GM19397 (cell line): ENCODE measurements around the gene CNTFR.

Experiments used
- ATAC-seq: cut with Tn5 transposase; IDR thresholded peaks from one replicate; pipeline ENCODE4 v1.9.1; 2021; ENCODE audit warnings: mild to moderate bottlenecking, moderate library complexity; ENCODE audit not compliant: unreplicated experiment

CNTFR gene

DNA sequence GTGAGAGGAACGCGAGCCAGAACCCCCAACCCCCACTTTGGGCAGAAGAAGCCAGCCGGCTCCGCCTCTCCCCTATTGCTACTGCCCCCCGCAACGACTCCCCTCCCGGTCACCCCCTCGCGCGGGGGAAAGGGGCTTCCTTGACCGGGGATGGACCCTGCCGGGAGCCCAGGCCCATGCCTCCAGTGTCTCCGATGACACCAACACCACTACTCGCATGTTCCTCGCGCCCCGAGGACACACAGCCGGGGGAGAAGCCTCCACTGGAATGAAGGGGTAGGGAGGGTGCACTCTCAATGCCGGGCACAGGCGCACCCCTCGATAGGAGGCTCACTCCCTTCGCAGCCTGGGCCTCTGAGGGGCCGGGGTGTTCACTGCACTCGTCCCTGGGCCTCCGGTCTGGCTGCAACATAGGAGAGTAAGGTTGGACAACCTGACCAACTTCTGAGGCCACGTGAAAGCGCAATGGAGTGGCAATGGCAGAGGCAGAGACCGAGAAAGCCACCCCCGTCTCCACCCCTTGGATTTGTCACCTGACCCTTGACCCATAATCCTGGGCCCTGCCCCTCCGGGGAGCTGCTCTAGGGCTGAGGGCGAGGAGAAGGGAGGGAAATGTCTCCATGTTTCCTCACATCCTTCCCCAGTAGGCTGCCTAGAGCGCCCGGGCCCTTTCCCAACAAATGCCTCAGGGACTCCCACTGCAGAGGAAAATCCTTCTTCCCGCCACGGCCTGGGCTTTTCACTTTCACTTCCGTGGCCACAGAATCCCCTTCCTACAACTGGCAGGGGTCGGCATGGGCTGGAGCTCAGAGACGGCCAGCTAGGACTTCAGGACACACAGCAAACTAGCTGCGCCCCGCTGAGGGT, 1.1 kb upstream of the CNTFR start:
- ATAC-seq = no peak

DNA sequence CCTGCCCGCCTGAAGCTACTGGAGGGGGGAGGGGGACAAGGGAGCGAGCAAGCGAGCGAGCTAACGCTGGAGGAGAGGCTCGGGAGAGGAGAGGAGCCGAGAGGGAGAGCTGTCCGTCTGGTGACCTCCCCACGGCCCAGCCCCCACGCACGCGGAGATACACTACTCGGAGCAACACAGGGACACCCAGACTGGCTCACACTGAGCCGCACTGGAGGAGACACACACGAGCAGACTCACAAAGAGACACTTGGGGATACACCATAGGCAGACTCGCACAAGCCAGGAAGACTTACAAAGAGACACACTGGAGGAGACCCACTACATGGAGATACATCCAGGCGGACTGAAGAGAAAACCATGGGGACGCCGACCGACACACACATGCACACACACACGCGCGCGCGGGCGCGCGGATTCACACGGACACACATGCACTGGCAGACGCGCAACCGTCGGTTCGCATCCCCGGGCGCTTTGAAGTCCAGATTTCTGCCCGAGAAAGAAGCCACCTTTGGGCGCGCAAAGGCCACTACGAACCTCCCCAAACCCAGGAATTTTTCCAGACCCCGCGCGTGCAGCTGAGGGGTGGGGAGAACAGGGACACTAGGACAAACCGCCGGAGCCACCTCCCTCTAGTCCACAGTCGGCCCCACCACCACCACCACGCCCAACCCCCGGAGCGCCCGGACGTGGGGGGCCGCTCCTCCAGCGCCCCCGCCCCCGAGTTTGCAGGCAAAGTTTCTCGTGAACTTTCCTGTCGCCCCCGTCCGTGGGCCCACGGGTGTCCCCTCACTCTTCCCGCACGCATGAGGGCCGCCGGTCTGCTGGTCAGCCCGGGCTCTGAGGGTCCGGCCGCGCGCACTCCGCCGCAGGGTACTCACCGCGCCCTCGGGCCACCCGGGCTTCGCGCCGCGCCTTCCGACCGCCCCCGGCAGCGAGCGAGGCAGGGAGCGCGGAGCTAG, 571 bp downstream of the CNTFR start:
- no peak for ATAC-seq

DNA sequence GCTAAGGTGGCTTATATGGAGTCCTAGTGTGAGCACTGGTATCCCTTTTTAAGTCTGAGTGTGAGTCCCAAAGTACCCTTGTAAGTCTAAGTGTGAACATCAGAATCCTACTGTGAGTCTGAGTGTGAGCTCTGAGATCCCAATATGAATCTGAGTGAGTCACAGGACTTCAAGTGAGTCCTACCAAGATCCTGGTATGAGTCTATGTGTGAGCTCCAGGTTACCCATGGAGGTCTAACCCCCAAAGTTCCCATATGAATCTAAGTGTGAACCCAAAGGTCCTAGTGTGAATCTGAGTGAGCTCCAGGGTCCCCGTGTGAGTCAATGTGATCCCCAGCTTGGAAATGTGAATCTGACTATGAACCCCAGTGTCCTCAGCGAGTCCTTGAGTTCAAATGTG, 2.3 kb downstream of the CNTFR start:
- no peak for ATAC-seq

DNA sequence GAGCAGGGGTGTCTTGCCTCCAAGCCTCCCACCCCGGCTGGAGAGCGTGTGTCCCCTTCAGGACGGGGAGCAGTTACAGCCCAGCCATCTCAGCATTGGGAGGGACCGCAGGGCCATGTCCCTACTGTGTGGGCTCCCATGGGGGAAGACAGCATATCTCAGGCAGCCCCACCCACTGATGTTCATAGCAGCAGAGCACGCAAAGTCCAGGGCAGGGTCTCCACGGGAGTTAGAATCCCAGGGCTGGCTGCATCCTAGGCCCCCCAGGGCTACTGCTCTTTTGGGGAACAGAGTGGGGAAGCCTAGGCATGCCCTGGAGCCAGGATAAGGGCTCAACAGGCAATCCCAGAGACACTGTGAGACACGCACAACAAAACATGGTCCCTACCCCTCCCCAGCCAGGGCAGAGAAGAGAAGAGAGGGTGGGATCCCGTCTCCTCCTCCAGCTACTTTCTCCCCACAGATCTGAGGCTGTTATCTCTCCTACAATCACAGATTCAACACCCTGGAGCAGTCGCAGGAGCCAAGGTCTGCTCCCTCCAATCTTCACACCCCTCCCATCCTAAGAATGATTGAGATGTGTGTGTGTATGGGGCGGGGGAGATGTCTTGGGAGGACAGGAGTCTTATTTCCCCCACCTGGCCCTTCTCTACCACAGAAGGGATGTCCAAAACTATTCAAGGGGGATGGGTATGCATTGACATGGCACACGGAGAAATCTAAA, 3.4 kb downstream of the CNTFR start:
- no peak for ATAC-seq

DNA sequence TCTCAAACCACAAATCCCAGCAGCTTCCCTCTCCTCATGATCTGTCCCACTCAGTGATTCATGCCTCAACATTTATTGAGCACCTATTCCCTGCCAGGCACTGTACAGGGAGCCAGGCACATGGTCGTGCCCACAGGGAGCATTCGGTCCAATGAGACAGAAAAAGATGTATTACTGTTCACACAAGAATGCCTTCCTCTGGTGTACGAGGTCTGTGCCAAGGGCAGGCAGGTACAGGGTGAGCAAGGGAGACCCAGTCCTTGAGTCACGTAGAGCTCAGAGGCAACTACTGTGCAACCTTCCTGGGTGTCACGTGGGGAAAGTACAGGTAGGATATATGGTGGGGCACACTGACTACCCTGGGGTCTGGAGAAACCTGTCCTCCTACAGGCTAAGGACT, 4.6 kb downstream of the CNTFR start:
- ATAC-seq = no peak

DNA sequence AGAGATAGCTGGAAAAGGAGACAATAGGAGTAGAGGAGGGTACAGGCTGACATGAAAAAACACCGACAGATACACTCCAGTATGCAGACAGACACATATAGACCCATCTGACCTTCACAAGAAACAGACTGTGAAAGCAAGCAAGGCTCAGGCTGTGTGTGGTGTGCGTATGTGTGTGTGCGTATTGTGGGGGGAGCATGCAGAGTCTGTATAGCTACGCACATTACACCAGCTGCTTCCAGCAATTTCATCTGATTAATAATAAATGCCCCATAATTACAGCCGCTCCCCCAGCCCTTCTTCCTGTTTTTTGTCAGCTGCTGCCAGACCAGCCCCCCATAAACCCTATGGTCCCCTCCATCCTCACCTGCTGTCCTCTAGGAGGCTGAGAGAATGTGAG, 6.7 kb downstream of the CNTFR start:
- no peak for ATAC-seq

DNA sequence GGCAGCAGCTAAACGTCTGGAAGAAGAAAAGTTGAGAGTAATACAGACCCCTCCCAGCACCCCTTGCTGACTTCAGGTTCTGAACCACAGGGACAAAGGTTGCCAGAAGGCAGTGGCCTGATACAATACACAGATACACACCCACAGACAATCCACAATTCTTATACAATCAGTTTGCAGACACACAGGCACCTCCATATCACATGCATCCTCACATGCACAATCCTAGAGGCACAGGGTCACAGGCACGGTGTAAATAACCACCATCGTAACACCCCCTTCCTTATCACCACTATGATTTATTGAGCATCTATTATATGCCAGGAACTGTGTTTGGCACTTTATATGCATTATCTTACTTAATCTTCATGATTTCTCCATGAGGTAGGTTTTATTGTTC, 8.2 kb downstream of the CNTFR start:
- ATAC-seq = no peak

DNA sequence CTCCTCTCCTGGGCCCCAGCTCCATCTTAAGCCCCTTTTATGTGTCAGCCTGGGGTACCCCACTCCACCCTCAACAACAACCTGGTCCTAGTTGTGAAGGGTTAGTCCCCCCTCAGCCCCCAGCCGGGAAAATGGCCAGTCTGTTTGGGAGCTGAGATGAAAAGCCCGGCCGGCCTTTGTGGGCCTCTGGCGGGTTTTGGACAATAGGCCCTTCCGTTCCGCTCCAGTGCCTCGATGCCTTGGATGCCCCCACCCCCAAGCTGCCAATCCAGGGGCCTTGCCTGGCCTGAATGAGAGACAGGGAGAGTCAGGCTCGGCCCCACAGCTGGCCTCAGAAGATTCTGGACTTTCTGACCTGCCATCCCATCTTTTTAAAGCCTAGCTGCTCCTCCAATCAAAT, 9.2 kb downstream of the CNTFR start:
- ATAC-seq = no peak

DNA sequence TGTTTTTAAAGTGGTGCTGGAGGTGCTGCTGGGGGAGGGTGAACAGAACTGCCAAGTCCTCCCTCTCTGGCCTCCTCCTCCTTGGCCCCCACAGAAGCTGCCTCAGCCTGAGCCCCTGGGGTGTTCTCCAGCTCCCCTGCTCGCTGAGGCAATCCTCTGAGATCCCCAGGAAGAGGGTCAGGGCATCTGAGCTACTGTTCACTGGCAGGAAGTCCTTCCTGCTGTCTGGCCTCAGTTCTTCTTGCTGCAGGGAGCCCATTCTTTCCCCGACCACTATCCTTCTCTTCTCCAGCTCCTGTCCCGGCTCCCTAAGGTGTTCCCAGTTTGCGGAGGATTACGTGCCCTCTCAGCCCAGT, 9.7 kb downstream of the CNTFR start:
- ATAC-seq = no peak

DNA sequence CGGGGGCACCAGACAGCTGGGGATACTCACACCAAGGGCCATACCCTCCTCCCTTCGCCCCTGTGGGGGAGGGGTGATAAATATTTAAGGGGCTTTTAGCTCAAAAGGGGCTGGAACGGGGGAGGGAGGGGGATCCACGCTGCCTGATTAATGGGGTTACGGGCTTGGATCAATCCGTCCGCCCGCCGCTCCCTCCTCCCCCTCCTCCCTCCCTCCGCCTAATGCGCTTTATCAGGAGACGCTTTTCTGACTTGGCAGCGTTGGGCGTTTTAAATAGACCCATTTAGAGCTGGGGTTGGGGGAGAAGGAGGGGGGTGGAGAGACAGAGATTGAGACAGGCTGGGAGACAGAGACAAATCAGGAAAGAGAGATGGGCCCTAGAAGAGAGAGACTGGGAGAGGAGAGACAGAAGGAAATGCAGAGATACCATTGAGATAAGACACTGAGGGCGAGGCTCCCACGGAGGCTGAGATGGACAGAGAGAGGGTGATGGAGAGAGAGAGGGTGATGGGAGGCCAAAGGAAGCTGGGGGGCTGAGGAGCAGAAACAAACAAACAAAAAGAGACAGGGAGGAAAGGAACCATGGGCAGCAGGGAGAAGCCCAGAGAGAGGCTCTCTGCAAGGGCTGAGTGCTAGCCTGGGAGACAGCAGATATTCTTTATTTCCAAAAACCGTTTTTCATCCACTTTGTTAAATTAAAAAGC, 10.3 kb downstream of the CNTFR start:
- no peak for ATAC-seq

DNA sequence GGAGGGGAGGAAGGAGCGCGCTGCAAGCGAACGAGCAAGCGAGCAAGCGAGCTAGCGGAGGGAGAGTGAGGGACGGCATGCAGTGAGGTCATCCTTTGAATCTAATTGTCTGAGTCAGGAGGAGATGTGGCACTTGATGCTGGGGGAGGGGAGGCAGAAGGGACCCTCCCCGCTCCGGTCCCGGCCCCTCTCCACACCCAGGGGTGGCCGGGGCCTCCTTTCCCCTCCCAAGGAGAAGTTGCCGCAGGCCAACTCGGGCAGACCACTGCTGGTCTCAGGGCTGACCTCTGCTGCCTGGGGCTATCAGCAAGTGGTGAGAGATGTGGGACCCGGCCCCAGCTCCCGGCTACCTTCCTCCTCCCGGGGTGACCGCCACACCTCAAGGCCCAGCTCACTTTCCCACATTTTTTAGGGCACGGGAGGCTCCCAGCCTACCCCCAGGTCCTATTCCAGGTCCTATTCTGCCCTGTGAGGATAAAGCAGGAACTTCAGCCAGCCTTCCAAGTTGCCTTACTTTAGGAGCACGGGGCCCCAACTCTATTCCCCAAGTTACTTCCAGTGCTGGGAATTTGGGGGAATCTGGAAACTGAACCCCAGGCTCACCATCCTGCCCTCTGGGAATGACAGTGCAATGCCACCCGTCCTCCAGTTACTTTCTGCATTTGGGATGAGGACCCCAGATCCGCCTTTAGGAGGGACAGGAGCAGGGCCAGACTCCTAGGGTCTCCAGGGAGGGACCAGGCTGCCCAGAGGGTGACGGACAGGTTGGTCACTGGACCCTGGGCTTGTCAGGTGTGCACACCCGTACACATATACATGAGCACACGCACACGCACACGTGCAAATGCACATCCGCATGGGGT, 11.1 kb downstream of the CNTFR start:
- ATAC-seq = no peak

DNA sequence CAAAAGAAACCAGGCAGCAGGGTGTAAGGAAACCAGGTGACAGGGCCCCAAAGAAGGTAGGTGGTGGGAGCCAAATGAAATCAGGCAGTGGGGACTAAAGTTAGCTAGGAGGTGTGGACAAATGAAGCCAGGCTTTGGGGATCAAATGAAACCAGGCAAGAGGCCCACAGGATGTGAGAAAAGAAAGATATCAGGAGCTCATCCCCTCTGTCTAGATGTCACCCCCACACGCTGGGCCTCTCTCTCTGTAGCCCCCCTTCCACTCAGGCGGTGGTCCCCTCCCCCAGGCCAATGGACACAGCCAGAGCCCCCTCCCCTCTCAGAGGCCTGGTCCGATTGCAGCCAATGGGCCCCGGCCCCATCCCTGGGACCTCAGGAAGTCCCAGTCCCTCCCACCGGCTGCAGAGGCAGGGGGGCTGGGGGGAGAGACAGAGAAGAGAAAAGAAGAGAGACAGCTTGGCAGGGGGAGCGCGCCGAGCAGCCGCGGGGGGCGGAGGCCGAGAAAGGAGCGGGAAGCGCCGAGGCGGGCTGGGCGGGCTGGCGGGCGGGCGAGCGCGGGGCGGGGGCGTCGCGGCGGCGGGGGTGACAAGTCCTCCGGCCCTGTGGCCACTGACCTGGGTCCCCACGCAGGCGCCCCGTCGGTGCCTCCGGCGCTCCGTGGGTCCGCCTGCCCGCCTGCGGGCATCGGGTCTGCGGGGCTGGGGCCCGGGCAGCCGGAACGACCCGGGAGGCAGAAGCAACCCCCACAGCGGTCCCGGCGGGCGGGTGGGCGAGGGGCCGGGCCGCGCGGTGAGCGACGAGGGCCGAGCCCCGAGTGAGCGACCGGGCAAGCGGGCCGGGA, 11.9 kb downstream of the CNTFR start:
- no peak for ATAC-seq

DNA sequence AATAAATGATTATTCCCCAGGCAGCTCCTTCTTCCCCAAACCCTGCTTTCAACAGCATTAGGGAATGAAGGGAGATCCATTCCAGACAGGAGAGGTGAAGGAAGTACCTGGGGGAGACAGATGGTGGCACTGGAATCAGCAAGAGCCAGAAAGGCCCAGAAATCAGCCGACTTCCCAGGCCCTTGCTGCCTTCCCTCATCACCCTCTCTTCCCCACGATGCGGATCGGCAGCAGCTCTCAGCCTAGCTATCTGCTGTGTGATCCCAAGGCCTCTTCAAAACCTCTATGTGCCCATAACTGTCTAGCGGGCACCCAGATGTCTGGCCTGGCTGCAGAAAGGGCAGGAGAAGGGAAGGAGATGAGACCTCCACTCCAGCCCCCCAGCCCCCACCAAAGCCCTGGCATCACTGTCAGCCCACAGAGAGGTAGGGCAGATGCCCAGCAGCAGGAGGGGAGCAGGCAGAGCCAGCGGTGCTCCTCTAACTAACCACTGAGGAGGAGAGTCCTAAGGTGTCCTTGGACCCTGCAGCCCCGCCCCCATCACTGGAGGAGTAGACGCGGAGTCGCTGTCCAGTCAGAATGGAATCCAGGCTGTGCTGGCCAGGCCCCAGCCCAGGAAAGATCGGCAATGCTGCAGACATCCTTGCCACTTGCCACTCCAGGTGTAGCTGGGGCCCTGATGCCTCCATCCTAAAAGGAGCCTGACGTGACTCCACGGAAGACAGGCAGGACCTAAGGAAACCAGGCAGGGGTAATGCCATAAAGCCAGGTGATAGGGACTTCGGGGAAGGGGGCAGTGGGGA, 12.7 kb downstream of the CNTFR start:
- no peak for ATAC-seq

DNA sequence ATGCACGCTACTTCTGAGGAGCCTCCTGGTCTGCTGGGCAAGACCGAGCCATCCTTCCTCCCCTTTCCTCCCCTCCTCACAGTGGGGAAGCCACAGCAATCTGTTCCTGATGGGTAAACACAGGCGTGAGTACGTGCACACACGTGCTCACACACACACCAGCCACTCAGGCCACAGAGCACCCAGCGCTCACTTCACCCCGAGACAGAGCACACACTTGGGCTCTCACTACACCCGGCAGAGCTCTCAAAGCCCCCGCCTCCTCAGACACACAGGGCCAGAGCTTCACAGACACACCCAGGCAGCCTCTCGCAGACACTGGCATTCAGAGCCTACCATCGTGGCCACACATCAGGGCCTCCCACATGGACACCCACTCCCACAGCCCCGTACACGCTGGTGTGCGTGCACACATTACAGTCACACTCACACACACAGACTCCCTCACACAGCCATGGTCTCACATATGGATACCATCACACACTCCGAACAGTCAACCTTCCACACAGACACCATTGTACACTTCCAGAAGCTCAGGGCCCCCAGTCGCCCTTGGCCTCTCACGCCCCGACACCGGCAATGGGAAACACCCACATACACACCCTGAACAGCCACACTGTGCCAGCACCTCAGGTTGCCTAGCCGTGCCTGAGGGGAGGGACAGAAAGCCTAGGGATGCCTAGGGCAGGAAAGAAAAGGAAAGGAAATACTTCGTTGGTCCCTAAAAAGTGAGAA, 13.5 kb downstream of the CNTFR start:
- ATAC-seq = no peak

DNA sequence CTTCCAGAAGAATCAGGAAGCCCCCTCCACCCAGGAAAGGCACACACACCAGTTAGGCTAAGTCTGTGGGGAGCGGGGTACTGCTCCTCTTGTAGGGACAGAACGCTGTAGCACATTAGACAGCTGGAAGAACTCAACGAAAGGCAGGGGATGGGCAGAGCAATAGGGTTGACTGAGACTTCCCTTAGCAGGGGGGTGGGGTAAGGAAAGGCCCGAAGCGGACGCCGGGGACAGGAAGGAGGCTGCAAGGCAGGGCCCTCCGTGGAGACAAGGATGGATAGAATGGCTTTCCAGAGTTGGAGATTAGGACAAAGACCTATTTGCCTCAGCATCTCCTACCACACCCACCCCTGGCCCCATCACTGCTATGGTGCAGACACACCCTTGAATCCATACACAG, 14.3 kb downstream of the CNTFR start:
- ATAC-seq = no peak

DNA sequence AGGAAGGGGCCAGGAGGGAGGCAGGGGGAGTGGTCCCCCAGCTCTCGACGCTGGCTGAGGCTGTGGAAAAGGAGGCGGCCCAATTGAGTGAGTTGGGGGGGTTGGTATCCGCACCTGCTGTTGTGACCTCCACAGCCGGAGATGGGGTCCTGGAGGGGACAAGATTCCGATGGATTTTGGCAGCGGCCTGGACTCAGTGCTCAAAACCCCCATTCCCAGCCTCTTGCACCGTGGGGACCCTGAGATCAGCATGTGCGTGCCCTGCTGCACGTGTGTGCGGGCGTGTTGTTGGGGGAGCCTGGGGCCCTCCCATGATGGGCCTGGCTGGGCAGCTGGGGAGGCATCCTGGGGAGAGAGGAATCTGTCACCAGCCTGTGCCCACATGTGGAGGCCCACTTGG, 15.0 kb downstream of the CNTFR start:
- no peak for ATAC-seq

DNA sequence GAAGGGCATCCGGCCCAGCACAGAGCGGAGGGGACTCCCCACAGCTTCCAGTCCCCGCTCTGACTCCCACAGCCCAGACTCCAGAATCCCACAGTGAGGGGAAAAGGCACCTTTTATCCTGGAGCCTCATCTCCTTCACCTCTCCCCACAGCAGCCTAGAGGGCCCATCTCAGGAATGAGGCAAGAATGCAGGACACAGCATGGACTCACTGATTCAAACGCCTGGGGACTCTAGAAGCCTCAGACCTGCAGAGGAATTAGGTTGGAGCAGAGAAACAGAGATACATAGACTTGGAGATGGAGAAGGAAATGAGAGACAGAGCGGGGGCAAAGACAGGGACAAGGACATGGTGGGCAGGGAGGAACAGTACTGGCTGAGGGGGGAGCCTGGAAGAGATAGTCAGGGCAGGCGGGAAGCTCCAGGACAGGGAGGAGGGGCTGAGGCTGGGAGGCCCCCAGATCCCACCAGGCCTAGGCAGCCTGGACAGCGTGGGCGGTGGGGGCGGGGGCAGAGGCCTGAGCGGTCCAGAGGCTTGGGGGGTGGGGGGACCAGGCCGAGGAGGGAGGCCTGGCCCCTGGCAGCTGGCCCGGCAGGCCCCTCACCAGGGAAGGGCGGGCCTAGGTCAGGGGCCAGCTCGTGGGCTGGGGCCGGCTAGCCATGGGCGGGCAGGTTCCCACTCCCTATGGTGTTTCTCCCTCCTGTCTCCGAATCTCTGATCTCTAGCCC, 15.8 kb downstream of the CNTFR start:
- no peak for ATAC-seq
